Sciatic nerve (tissue), 2 donors: ENCODE data around the gene PTEN. TPM values are rescaled to one million over a fixed set of nuclear protein-coding genes. Genes with fewer than 3 reads are reported as not detected.
"Not testable (repeated sequence)": the region's sequence is repeated elsewhere in the genome, so short reads cannot be mapped to it uniquely, and the experiment has no call there.

Experiments
- ATAC-seq: fragments of 200-7000 bp; cut with Tn5 transposase; one replicate; pipeline ENCODE4 v1.9.1; 2020; ENCODE audit warnings: mild to moderate bottlenecking, moderate library complexity
- DNase-seq: peaks from one replicate; pipeline ENCODE4 v3.0.0-alpha.2; 2020; ENCODE audit warnings: low spot score
- intact Hi-C: fragments of 100-400 bp; cut with DNase I; formaldehyde crosslinking; loops from one replicate; pipeline ENCODE4 v1.14.2; 2022
- total RNA-seq: library from RNA; stranded (reverse); fragmentation: NEBNext Ultra II Directional; extraction: Animal tissue kit (Norgen Biotek cat#: 25700); gene quantifications from one replicate; pipeline ENCODE4 v1.2.1, GENCODE V29; 2021
- donor health status: DM: no; HTN: no; CAD: no.
- donor health status: DM: no; HTN: no; CAD: no.

Gene PTEN
- total RNA-seq, 1 donor from 2014 or later, result 139 TPM

DNA sequence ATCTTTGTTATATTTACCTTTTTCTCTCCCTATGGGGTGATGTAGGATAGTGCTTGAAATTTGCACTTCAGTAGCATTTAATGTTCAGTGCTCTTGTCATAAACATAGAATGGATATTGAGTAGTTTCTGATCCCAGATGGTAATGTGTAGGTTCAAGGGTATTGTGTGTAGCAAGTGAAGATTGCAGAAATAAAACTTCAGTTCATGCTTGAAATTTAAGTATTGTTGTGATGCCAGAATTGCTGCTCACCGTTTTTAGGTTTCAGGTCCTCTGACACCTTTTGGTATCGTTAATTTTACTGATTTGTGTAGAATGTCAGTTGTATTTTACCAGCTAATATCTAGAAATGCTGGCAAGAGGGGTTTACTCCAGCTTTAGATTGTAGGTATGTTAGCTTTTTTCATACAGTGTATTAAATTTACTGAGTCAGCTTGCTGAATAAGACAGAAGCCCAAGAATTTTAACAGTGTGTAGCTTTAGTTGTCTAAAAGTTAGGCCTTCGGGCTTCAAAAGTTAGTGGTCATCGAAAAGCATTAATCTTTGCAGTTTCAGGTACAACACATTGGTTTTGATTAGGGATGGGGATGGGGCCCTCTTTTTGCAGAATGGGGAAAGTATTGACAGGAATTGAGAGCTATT, 1.9 kb downstream of the PTEN start:
- no peak for ATAC-seq
- intact Hi-C loops, result no loop called here

DNA sequence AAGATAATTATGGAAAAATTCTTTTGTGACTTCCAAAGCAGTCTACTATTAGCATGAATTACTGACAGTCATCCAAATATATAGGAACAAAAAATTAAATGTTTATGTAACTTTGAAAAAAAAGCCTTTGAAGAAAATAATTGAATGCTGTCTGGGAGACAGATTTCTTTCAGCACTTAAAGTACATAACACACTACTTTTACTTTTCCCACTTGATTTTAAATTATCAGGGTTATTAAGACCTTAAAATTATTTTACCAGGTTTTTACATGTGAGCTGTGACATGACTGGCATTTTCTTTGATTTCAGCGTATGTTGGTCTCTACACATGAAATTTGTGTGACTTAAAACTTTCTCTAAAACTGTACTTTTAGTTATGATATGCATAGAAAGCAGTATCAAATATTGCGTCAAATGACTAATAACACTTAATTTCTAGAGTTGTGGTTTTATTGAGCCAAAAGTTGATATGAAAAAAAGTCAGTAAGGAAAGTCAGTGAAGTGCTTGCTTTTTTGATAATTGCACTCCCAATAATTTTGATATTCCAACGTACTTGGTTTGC, 3.1 kb downstream of the PTEN start:
- DNase-seq, result no peak
- no peak for ATAC-seq
- intact Hi-C loops, result no loop called here

More for the DNA sequence above, 1.9 kb downstream of the PTEN start:
- DNase-seq, result no peak

DNA sequence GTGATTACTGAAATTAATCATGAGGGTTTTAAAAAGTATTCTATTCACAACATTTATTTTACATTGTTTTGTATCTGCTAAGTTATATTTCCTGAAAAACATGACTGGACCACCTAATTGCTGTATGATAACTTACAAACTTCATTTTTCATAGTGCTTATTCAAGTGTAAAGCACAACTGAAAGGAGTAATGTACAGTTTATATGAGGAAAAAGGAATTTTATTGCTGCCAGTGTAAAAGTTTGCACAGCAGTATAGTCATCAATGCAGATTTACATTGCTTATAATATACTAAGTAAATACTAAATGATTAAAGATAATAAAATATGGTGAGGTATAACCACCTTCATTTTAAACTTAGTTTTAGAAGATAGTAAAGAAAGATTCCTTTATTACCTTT, 4.0 kb downstream of the PTEN start:
- DNase-seq (no peak), ATAC-seq (no peak)
- intact Hi-C loops, result no loop called here

DNA sequence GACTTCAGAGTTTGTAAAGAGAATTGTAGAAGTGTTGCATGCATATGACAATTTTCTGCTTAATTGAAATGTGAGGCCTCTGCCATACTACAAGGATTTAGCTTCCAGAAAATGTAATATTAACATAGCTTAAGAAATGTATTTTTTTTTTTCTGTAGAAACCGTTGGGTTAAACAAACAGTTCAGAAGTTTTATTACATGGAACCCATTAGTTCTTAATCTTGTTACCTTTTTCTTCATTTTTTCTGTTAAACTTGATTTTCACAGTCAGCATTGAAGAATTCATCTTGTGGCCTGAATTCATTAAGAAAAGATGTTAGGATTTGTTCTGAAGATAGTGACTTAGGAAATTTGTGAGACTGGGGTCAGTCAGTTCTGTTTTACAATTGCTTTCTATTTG, 4.9 kb downstream of the PTEN start:
- intact Hi-C loops, result no loop called here
- DNase-seq (no peak), ATAC-seq (no peak)

DNA sequence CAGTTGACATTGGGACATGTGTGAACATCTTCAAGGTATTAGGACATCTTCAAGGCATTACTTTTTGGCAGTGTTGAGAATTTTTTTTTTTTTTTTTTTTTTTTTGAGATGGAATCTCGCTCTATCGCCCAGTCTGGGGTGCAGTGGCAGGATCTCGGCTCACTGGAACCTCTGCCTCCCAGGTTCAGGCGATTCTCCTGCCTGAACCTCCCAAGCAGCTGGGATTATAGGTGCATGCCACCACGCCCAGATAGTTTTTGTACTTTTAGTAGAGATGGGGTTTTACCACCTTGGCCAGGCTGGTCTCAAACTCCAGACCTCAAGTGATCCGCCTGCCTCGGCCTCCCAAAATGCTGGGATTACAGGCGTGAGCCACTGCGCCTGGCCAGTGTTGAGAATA, 5.7 kb downstream of the PTEN start:
- intact Hi-C loops, DNase-seq, ATAC-seq: not testable (repeated sequence)

DNA sequence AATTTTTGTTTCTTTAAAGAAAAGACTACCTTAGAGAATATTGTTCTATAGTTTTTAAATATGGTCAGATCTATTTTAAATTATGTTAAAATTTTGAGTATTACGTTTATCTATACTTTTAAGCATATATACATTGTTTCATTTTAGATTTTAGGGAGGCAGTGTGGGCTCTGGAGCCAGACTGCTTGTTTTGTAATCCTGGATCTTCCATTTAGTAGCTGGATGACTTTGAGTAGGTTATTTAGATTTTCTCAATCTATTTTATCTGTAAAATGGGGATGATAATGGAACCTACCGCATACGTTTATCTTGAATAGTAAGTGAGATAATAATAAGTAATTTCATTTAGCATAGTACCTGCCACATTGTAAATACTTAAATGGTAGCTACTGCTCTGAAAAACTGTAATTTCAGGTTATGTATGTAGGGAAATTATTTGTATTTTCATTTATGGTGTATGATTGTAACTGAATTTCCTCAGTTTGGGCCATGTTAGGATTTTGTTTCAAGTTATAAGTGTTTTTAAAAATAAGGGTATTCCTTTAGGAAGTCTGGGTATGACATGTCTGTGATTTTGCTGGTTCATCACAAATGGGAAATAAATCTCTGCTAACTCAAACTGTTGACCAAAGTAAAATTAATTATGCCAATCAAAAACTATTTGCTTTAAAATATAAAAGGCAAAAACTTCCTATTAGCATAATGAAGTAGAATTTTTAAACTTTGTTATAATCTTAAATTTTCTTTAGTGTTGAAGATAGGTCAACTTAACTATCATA, 6.5 kb downstream of the PTEN start:
- no peak for DNase-seq
- no peak for ATAC-seq
- intact Hi-C loops, result no loop called here

DNA sequence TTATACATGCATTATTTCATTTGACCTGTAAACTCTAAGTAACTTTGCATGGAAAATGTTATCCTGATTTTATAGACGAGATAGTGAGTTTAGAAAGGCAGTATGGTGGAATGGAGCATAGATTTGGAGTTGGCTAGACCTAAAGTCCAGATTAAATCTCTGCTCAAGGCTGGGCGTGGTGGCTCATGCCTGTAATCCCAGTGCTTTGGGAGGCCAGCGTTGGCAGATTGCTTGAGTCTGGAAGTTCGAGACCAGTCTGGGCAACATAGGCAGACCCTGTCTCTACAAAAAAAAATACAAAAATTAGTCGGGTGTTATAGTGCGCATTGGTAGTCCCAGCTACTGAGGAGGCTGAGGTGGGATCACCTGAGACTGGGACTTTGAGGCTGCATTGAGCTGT, 9.4 kb downstream of the PTEN start:
- ATAC-seq, result peak; percentile 41
- intact Hi-C loops, result no loop called here
- DNase-seq, result no peak

DNA sequence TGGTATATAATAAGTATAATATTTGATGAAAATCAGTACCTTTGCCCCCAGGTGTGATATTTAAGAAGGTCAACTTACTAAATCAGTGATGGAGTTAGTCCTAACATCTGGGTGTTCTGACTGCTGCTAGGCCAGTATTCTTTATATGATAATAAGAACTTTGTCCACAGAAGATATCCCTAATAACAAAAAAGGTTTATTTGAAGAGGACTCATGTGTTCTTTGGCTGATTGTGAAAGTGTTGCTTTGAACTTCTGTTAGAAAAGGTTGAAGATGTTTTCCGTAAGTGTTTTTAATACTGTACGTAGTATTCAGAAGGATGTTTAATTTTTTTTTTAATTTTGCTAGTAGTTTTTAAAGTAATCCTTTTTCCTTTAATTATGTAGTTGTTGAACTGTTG, 10.2 kb downstream of the PTEN start:
- DNase-seq (no peak), ATAC-seq (peak; percentile 35)
- intact Hi-C loops, result no loop called here

DNA sequence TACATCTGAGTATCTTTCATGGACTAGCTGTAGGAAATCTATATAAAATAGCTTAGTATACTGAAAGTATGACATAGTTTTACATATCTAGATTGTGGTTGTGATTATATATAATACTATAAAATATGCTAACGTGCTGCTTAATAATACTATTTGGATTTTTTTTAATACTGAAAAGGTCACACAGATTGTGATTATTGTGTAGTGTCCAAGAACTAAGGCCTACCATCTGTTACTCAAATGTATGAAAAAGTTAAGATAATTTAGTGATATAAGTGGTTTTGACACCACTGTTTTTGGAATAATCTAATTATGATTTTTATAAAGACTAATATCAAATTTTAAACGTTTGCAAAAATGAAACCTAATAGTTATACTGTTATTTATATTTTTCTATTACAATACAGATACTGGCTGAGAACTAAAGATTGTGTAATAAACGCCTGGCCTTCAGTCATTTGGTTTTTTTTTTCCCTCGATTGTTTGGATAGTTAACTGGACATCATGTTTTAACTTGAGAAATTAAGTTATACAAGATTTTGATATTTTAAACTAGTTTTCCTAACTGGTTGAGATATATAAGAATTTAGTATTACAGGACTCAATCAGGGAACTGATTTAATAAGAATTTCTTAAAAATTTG, 12.6 kb downstream of the PTEN start:
- intact Hi-C loops, result no loop called here
- DNase-seq, result no peak
- no peak for ATAC-seq

DNA sequence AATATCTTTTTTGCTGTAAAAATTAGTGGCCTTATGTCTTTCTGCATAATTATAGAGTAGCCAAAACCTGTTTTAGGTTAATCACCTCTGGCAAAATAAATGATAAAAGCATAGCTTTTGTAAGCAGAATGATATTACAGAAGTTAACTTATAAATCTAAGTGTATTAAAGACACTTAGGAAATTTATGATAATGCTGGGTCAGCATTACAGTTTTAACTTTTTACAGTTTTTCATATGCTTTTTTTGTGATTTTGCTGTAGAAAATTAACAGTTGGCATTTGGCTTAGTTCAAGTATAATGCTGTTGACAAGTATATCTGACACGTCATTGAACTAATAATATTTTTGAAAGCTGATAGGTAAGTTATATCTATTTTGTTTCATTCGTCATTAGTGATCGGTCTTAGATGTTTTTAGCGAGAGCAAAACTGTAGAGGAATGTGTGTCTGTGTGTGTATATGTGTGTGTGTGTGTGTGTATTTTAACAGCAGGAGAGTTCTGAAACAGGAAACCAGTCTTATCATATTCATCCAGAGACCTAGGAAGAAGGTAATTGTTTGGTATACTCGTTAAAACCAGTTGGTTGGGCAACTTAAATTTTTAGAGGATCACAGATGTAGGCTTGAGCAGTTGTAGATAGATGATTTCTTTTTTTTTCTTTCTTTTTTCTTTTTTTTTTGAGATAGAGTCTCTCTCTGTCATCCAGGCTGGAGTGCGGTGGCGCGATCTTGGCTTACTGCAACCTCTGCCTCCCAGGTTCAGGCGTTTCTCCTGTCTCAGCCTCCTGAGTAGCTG, 15.4 kb downstream of the PTEN start:
- no peak for ATAC-seq
- intact Hi-C loops, result no loop called here
- no peak for DNase-seq

DNA sequence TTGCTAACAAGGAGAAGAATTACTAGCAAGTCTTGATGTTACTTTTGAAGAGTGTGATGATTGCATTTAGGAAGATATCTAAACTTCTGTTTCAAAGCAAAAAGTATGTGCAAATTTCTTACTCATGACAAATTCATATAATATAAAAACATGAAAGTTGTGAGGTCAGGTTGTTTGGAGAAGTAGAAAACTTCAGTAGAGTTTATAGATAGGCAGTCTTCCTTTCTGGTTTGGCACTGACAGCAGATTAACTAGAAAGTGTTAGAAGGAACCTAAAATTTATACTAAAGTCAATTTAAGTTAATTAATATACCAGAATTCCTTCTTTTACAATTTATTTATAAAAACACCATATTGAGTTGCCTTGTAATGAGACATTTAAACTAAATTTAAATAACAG, 16.9 kb downstream of the PTEN start:
- ATAC-seq, result no peak

DNA sequence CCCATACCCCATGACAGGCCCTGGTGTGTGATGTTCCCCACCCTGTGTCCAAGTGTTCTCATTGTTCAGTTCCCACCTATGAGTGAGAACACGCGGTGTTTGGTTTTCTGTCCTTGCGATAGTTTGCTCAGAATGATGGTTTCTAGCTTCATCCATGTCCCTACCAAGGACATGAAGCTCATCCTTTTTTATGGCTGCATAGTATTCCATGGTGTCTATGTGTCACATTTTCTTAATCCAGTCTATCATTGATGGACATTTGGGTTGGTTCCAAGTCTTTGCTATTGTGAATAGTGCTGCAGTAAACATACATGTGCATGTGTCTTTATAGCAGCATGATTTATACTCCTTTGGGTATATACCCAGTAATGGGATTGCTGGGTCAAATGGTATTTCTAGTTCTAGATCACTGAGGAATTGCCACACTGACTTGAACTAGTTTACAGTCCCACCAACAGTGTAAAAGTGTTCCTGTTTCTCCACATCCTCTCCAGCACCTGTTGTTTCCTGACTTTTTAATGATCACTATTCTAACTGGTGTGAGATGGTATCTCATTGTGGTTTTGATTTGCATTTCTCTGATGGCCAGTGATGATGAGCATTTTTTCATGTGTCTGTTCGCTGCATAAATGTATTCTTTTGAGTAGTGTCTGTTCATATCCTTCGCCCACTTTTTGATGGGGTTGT, 18.1 kb downstream of the PTEN start:
- ATAC-seq, DNase-seq, intact Hi-C loops: not testable (repeated sequence)

More for the DNA sequence above, 16.9 kb downstream of the PTEN start:
- intact Hi-C loops, result no loop called here
- no peak for DNase-seq

DNA sequence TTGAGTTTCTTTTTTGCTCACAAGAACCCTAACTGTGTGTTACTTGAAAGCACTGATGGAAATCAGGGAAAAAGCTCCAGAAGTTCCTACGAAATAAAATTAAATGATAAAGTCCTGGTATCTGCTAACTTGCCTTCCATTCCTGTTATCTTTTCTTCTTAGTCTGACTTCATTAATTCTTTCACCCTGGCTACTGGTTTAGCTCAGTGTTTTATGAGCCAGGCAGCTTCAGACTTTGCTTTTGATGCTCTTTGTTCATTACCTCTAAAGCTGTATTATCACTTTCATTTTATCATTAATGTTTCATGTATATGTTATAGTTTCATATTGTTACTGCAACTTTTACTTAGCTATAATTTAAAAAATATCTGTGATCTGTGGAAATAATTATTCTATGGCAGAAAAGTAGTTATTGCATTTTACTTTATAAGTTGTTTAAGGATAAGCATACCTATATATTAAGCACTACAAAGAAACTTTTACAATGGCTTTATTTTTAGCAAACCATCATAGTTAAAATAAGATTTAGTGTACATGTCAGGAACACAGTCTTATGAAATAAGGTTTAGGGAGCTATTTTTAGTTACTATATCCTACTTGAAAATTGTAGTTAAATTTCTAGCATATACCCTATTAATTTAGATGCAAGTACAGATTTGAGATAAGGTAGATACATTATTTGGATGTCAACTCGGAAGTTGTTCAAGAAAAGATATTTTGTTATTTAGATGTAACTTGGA, 19.3 kb downstream of the PTEN start:
- intact Hi-C loops, result no loop called here
- DNase-seq, result no peak
- ATAC-seq, result no peak

DNA sequence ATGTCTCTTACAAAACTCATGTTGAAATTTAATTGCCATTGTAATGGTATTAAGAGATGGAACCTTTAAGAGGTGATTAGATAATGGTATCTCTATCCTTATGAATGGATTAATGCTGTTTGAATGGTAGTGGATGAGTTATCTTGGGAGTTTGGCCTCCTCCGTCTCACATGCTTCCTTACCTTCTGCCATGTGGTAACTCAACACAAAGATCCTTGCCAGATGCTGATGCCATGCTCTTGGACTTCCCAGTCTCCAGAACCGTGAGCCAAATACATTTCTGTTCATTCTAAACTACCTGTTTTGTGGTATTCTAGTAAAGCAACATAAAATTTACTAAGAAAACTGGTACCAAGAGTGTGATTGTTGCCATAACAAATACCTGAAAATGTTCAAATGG, 23.2 kb downstream of the PTEN start:
- intact Hi-C loops, result no loop called here
- no peak for DNase-seq
- no peak for ATAC-seq

DNA sequence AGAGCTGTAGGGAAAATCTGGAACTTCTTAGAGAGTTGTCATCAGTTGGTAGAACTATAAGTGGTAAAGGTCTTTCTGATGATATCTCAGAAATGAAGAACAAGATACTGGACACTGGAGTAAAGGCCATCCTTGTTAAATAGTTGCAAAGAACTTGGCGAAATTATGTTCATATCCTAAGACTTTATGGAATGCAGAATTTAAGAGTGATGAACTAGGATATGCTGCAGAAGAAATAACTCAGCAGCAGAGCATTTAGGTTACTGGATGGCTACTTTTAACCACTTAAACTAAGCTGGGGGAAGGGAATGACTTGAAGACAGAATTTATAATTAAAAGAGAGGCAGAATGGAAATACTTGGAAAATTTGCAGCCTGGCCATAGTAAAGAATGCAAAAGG, 23.7 kb downstream of the PTEN start:
- DNase-seq (no peak), ATAC-seq (no peak)
- intact Hi-C loops, result no loop called here

DNA sequence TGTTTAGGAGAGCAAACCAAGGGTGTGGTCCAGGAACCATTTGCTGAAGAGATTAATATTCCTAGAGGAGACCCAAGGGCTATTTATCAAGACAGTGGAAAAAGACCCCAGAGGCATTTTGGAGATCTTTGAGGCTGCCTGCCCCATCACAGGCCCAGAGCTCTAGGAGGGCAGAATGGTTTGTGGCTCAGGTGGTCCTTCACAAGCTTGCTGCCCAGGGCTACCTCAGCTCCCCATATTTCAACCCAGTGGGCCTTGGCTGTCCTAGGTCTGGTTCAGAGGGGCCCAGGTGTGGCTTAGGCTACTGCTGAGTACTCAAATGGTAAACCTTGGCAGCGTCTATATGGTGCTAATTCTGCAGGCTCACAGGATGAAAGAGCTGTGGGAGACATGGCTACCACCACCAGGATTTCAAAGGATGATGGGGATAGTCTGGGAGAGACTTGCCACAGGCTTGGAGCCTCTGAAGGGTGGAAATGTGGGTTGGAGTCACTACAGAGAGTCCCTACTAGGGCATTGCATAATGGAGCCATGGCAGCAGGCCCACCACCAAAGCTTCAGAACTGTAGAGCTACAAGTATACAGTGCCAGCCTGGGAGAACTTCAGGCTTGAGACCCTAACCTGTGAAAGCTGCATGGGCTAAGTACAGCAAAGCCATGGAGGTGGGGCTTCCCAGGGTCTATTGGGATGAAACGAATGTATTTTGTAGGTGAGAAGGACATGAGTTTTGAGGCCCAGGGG, 24.3 kb downstream of the PTEN start:
- DNase-seq (no peak), ATAC-seq (peak; percentile 36)
- intact Hi-C loops, result no loop called here

DNA sequence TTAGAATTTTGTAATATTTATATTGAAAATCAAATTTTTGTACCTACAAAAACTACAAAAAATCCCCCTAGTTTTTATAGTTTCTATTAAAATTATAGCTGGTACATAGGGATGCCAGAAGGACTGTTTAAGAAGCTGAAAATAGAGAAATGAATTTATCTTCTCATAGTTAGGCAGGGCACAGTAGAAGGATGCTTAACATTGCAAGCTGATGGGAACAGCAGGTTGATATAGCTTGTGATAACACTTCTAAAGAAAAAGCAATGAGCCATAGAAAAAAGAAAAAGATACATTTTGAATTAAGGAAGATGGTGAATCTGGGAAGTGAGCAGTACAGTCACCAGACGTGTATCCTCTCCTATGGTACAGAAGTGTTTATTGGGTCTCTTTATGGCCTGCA, 32.0 kb downstream of the PTEN start:
- DNase-seq (no peak), ATAC-seq (no peak)
- intact Hi-C loops, result no loop called here
